OCI-LY3 (cell line): ENCODE results near the gene BCL2L2.

Source experiments
- H2AFZ ChIP-seq: fragments of 200-600, 300-600 bp; shearing (Covaris generic); 2 replicates; pipeline ENCODE4 v1.6.0; 2014; ENCODE audit warnings: antibody characterized with exemption, low read depth, low read length
- H3K27ac ChIP-seq: fragments of 200-600, 300-600 bp; sonication (generic); 2 replicates; pipeline ENCODE4 v1.5.1; 2014; ENCODE audit warnings: mild to moderate bottlenecking, low read length, moderate library complexity, mixed read lengths
- H3K27me3 ChIP-seq: fragments of 200-600, 300-600 bp; sonication (generic); 2 replicates; pipeline ENCODE4 v1.6.1; 2014; ENCODE audit warnings: low read depth, low read length, mixed read lengths
- H3K36me3 ChIP-seq: fragments of 200-600, 300-600 bp; sonication (generic); replicated peaks from 2 replicates; pipeline ENCODE3; 2014; ENCODE audit warnings: low read depth, low read length, mixed read lengths
- H3K4me1 ChIP-seq: fragments of 300-600, 200-600 bp; sonication (generic); 2 replicates; pipeline ENCODE4 v1.6.1; 2014; ENCODE audit warnings: low read length, mixed read lengths
- H3K4me2 ChIP-seq: fragments of 200-600, 300-600 bp; sonication (generic); 2 replicates; pipeline ENCODE4 v1.6.1; 2014; ENCODE audit warnings: low read length, mixed read lengths
- H3K4me3 ChIP-seq: fragments of 300-600, 200-600 bp; sonication (generic); 2 replicates; pipeline ENCODE4 v1.5.1; 2014; ENCODE audit warnings: antibody characterized with exemption, mild to moderate bottlenecking, low read length, moderate library complexity
- H3K79me2 ChIP-seq: fragments of 300-600, 200-600 bp; shearing (Covaris generic); 2 replicates; pipeline ENCODE4 v1.6.1; 2014; ENCODE audit warnings: mild to moderate bottlenecking, low read length, mixed read lengths
- H3K9ac ChIP-seq: fragments of 300-600, 200-600 bp; shearing (Covaris generic); 2 replicates; pipeline ENCODE4 v1.6.0; 2014; ENCODE audit warnings: mild to moderate bottlenecking, low read length, moderate library complexity
- H3K9me3 ChIP-seq: fragments of 200-600, 300-600 bp; shearing (Covaris generic); 2 replicates; pipeline ENCODE4 v1.6.1; 2014; ENCODE audit warnings: low read length, mixed read lengths; ENCODE audit not compliant: insufficient read depth
- H4K20me1 ChIP-seq: fragments of 200-600, 300-600 bp; sonication (generic); 2 replicates; pipeline ENCODE4 v1.6.1; 2016; ENCODE audit warnings: low read length, mixed read lengths; ENCODE audit not compliant: insufficient read depth
- CTCF ChIP-seq: fragments of 200-600, 300-600 bp; sonication (generic); IDR thresholded peaks from 2 replicates; pipeline ENCODE4 v1.5.1; 2014; ENCODE audit warnings: antibody characterized with exemption, low read length, low read depth
- EZH2phosphoT487 ChIP-seq: fragments of 200-600 bp; shearing (Covaris generic); IDR thresholded peaks from 2 replicates; pipeline ENCODE4 v1.6.1; 2018; ENCODE audit warnings: antibody characterized with exemption, mixed run types, low read depth

The BCL2L2 gene

GRCh38 chr14:23352506-23353432 is 46.1 kb downstream of the BCL2L2 start, which contains the start of gene SLC22A17:
SLC22A17 (minus strand) TSS chr14:23352887.
- H3K4me2 ChIP-seq: no peak within 1 kb of the TSS
- no peak within 1 kb of the TSS for H3K27ac ChIP-seq
- no peaks in the 10 kb centered on the region for H4K20me1 ChIP-seq
- no peaks in the 10 kb centered on the region for H3K4me1 ChIP-seq
- no peaks in the 10 kb centered on the region for H3K9me3 ChIP-seq
- H3K36me3 ChIP-seq: no peaks in the 10 kb centered on the region
- H3K79me2 ChIP-seq: no peaks in the 10 kb centered on the region
- TF ChIP-seq EZH2phosphoT487 (no peak), CTCF (no peak)
- H3K9ac ChIP-seq: no peak within 1 kb of the TSS
- H3K4me3 ChIP-seq: no peak within 1 kb of the TSS
- no peak within 1 kb of the TSS for H2AFZ ChIP-seq
- H3K27me3 ChIP-seq: 0 out of 2 replicates have a peak, but pooled peaks cover 13% of the 10 kb centered on the region

GRCh38 chr14:23353433-23353780 is 46.8 kb downstream of the BCL2L2 start:
- Histone ChIP-seq H3K79me2 (no peaks in the 10 kb centered on the region), H3K4me3 (no peak overlapping the region), H2AFZ (no peak overlapping the region), H3K9me3 (no peaks in the 10 kb centered on the region), H4K20me1 (no peaks in the 10 kb centered on the region), H3K4me1 (no peaks in the 10 kb centered on the region), H3K27me3 (0 out of 2 replicates have a peak, but pooled peaks cover 13% of the 10 kb centered on the region), H3K9ac (no peak overlapping the region), H3K4me2 (no peak overlapping the region), H3K27ac (no peak overlapping the region), H3K36me3 (no peaks in the 10 kb centered on the region)
- no peak for TF ChIP-seq CTCF
- no peak for TF ChIP-seq EZH2phosphoT487

- no peaks in the 10 kb centered on the region for H3K36me3 ChIP-seq
- no peaks in the 10 kb centered on the region for H3K9me3 ChIP-seq
- no peak overlapping the region for H2AFZ ChIP-seq
- H3K79me2 ChIP-seq: no peaks in the 10 kb centered on the region
- H3K4me3 ChIP-seq: no peak overlapping the region
- no peaks in the 10 kb centered on the region for H3K4me1 ChIP-seq
- no peak overlapping the region for H3K4me2 ChIP-seq
- no peak overlapping the region for H3K27ac ChIP-seq
- no peak overlapping the region for H3K9ac ChIP-seq
- H4K20me1 ChIP-seq: no peaks in the 10 kb centered on the region
- TF ChIP-seq EZH2phosphoT487: no peak
- TF ChIP-seq CTCF: no peak
- H3K27me3 ChIP-seq: 0 out of 2 replicates have a peak, but pooled peaks cover 13% of the 10 kb centered on the region
Observed at GRCh38 chr14:23354990-23355389, 48.4 kb downstream of the BCL2L2 start.

GRCh38 chr14:23355871-23356435 is 49.3 kb downstream of the BCL2L2 start:
- H3K27me3 ChIP-seq: 0 out of 2 replicates have a peak, but pooled peaks cover 13% of the 10 kb centered on the region
- no peak overlapping the region for H3K27ac ChIP-seq
- no peaks in the 10 kb centered on the region for H3K4me1 ChIP-seq
- no peak overlapping the region for H3K4me2 ChIP-seq
- TF ChIP-seq EZH2phosphoT487: no peak
- TF ChIP-seq CTCF: no peak
- no peaks in the 10 kb centered on the region for H4K20me1 ChIP-seq
- no peak overlapping the region for H3K9ac ChIP-seq
- no peak overlapping the region for H3K4me3 ChIP-seq
- H3K36me3 ChIP-seq: no peaks in the 10 kb centered on the region
- no peaks in the 10 kb centered on the region for H3K79me2 ChIP-seq
- H2AFZ ChIP-seq: no peak overlapping the region
- H3K9me3 ChIP-seq: no peaks in the 10 kb centered on the region
